ENCODE measurements around the gene OR1D5.

DNA sequence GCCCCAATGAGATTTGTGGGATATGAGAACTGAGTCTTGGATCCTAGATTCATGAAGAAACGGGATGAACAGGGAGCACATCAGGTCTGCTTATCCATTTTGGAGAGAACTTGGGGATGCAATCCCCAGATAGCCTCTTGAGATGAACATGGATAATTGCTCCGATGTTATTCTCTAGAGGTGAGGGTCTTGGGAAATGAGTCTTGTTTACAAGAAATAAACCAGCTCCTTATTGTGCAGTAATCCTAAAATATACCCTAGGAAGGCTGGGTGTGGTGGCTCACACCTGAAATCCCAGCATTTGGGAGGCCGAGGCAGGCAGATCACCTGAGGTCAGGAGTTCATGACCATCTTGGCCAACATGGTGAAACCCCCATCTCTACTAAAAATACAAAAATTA is 40.9 kb upstream of the OR1D5 start, which contains the start of gene OR1D2:
- TF ChIP-seq, protein P1, sequence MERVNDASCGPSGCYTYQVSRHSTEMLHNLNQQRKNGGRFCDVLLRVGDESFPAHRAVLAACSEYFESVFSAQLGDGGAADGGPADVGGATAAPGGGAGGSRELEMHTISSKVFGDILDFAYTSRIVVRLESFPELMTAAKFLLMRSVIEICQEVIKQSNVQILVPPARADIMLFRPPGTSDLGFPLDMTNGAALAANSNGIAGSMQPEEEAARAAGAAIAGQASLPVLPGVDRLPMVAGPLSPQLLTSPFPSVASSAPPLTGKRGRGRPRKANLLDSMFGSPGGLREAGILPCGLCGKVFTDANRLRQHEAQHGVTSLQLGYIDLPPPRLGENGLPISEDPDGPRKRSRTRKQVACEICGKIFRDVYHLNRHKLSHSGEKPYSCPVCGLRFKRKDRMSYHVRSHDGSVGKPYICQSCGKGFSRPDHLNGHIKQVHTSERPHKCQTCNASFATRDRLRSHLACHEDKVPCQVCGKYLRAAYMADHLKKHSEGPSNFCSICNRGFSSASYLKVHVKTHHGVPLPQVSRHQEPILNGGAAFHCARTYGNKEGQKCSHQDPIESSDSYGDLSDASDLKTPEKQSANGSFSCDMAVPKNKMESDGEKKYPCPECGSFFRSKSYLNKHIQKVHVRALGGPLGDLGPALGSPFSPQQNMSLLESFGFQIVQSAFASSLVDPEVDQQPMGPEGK (CRISPR knock-in tag; IDR thresholded peaks at IDR 0.05; ENCODE audit: borderline replicate concordance): no peak
- TF ChIP-seq ZFP30 (CRISPR knock-in tag; IDR thresholded peaks at IDR 0.05) (no peak), RARB (CRISPR knock-in tag; IDR thresholded peaks at IDR 0.05) (no peak), TOX (CRISPR knock-in tag; IDR thresholded peaks at IDR 0.05; ENCODE audit: borderline replicate concordance) (no peak)
- TF ChIP-seq, protein P2, sequence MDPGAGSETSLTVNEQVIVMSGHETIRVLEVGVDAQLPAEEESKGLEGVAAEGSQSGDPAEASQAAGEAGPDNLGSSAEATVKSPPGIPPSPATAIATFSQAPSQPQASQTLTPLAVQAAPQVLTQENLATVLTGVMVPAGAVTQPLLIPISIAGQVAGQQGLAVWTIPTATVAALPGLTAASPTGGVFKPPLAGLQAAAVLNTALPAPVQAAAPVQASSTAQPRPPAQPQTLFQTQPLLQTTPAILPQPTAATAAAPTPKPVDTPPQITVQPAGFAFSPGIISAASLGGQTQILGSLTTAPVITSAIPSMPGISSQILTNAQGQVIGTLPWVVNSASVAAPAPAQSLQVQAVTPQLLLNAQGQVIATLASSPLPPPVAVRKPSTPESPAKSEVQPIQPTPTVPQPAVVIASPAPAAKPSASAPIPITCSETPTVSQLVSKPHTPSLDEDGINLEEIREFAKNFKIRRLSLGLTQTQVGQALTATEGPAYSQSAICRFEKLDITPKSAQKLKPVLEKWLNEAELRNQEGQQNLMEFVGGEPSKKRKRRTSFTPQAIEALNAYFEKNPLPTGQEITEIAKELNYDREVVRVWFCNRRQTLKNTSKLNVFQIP (CRISPR knock-in tag; IDR thresholded peaks at IDR 0.05; ENCODE audit: borderline replicate concordance, low read depth): no peak
- TF ChIP-seq, protein P3, sequence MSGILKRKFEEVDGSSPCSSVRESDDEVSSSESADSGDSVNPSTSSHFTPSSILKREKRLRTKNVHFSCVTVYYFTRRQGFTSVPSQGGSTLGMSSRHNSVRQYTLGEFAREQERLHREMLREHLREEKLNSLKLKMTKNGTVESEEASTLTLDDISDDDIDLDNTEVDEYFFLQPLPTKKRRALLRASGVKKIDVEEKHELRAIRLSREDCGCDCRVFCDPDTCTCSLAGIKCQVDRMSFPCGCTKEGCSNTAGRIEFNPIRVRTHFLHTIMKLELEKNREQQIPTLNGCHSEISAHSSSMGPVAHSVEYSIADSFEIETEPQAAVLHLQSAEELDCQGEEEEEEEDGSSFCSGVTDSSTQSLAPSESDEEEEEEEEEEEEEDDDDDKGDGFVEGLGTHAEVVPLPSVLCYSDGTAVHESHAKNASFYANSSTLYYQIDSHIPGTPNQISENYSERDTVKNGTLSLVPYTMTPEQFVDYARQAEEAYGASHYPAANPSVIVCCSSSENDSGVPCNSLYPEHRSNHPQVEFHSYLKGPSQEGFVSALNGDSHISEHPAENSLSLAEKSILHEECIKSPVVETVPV (CRISPR knock-in tag; IDR thresholded peaks at IDR 0.05): no peak
- TF ChIP-seq, protein P4, sequence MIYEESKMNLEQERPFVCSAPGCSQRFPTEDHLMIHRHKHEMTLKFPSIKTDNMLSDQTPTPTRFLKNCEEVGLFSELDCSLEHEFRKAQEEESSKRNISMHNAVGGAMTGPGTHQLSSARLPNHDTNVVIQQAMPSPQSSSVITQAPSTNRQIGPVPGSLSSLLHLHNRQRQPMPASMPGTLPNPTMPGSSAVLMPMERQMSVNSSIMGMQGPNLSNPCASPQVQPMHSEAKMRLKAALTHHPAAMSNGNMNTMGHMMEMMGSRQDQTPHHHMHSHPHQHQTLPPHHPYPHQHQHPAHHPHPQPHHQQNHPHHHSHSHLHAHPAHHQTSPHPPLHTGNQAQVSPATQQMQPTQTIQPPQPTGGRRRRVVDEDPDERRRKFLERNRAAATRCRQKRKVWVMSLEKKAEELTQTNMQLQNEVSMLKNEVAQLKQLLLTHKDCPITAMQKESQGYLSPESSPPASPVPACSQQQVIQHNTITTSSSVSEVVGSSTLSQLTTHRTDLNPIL (CRISPR knock-in tag; IDR thresholded peaks at IDR 0.05; ENCODE audit: low read depth): no peak

Measured in SK-N-SH treated with all-trans-retinoic acid at 6 μM for 48 hours (cell line).